22Rv1 (cell line): ENCODE measurements around the gene S100B.

ENCODE experiments used
- CTCF ChIP-seq: fragments of 450-650 bp; IDR thresholded peaks from 2 replicates; pipeline ENCODE4 v1.5.1; 2017; ENCODE audit warnings: mild to moderate bottlenecking
- ZFX ChIP-seq: fragments of 450-650 bp; IDR thresholded peaks from 2 replicates; pipeline ENCODE4 v1.6.1; 2017; ENCODE audit warnings: antibody characterized with exemption, borderline replicate concordance

GRCh38 chr21:46556802-46557201, 48.1 kb downstream of the S100B start:
- TF ChIP-seq CTCF (no peak), ZFX (no peak)
